KMS-11 (cell line): ENCODE results near the gene ELMO1.

Source experiments
- H2AFZ ChIP-seq: fragments of 200-600 bp; sonication (generic); 2 replicates; pipeline ENCODE4 v1.6.1; 2016; ENCODE audit warnings: antibody characterized with exemption, mixed run types, low read depth
- H3K27ac ChIP-seq: fragments of 200-600 bp; sonication (generic); 2 replicates; pipeline ENCODE4 v1.6.1; 2016; ENCODE audit warnings: mild to moderate bottlenecking, mixed run types
- H3K27me3 ChIP-seq: fragments of 200-600 bp; sonication (generic); 2 replicates; pipeline ENCODE4 v1.6.1; 2017; ENCODE audit warnings: mild to moderate bottlenecking, low read depth, mixed run types, moderate library complexity; ENCODE audit not compliant: insufficient read depth
- H3K36me3 ChIP-seq: fragments of 200-600 bp; sonication (generic); 2 replicates; pipeline ENCODE4 v1.6.1; 2017; ENCODE audit warnings: mild to moderate bottlenecking, mixed run types; ENCODE audit not compliant: insufficient read depth
- H3K4me1 ChIP-seq: fragments of 200-600 bp; sonication (generic); 2 replicates; pipeline ENCODE4 v1.6.1; 2016; ENCODE audit warnings: mild to moderate bottlenecking, low read depth, mixed run types; ENCODE audit not compliant: poor library complexity, severe bottlenecking
- H3K4me2 ChIP-seq: fragments of 200-600 bp; sonication (generic); 2 replicates; pipeline ENCODE4 v1.7.0; 2016; ENCODE audit warnings: mild to moderate bottlenecking, mixed run types
- H3K4me3 ChIP-seq: fragments of 200-600 bp; sonication (generic); IDR thresholded peaks from 2 replicates; pipeline ENCODE4 v1.6.1; 2017; ENCODE audit warnings: low read depth, low read length, mixed read lengths; ENCODE audit not compliant: insufficient read depth
- H3K79me2 ChIP-seq: fragments of 200-600 bp; sonication (generic); 2 replicates; pipeline ENCODE4 v1.6.1; 2016; ENCODE audit warnings: low read depth, mixed run types; ENCODE audit not compliant: insufficient read depth
- H3K9ac ChIP-seq: fragments of 200-600 bp; sonication (generic); 2 replicates; pipeline ENCODE4 v1.6.1; 2016; ENCODE audit warnings: mild to moderate bottlenecking, mixed run types
- H4K20me1 ChIP-seq: fragments of 200-600 bp; sonication (generic); 2 replicates; pipeline ENCODE4 v1.6.1; 2016; ENCODE audit warnings: mild to moderate bottlenecking, mixed run types; ENCODE audit not compliant: insufficient read depth
- CTCF ChIP-seq: fragments of 200-600 bp; sonication (generic); conservative IDR thresholded peaks from 2 replicates; pipeline ENCODE4 v1.6.1; 2017; ENCODE audit warnings: low read depth, mild to moderate bottlenecking, antibody characterized with exemption, low read length, moderate library complexity, mixed read lengths

ELMO1 gene

GRCh38 chr7:37281368-37282092 lies 167.1 kb downstream of the ELMO1 start:
- Histone ChIP-seq H3K4me2 (no peak overlapping the region), H2AFZ (no peak overlapping the region), H3K4me1 (peaks cover 22% of the 10 kb centered on the region), H3K27me3 (no peaks in the 10 kb centered on the region), H4K20me1 (peaks cover 35% of the 10 kb centered on the region), H3K79me2 (peaks cover 96% of the 10 kb centered on the region), H3K9ac (no peak overlapping the region), H3K27ac (no peak overlapping the region), H3K4me3 (no peak overlapping the region), H3K36me3 (no peaks in the 10 kb centered on the region)
- TF ChIP-seq CTCF = no peak

- Histone ChIP-seq H2AFZ (no peak overlapping the region), H3K79me2 (peaks cover 90% of the 10 kb centered on the region)
- TF ChIP-seq CTCF = no peak
These were observed 171.2 kb downstream of the ELMO1 start for GRCh38 chr7:37277513-37277912.

GRCh38 chr7:37275078-37275710 lies 173.5 kb downstream of the ELMO1 start:
- H4K20me1 ChIP-seq = peaks cover 9% of the 10 kb centered on the region; the same call in 1 of the 2 replicates
- peaks cover 17% of the 10 kb centered on the region for H3K4me1 ChIP-seq
- H3K27ac ChIP-seq = no peak overlapping the region
- H2AFZ ChIP-seq = no peak overlapping the region
- no peak overlapping the region for H3K9ac ChIP-seq
- no peak for TF ChIP-seq CTCF
- H3K4me3 ChIP-seq = no peak overlapping the region
- peaks cover 81% of the 10 kb centered on the region for H3K79me2 ChIP-seq
- no peak overlapping the region for H3K4me2 ChIP-seq
- no peaks in the 10 kb centered on the region for H3K36me3 ChIP-seq
- no peaks in the 10 kb centered on the region for H3K27me3 ChIP-seq

More at GRCh38 chr7:37277513-37277912, 171.2 kb downstream of the ELMO1 start:
- H3K9ac ChIP-seq = no peak overlapping the region
- no peak overlapping the region for H3K4me3 ChIP-seq
- H3K27me3 ChIP-seq = no peaks in the 10 kb centered on the region
- no peak overlapping the region for H3K4me2 ChIP-seq
- H3K36me3 ChIP-seq = no peaks in the 10 kb centered on the region
- H3K27ac ChIP-seq = no peak overlapping the region
- H3K4me1 ChIP-seq = no peaks in the 10 kb centered on the region
- peaks cover 15% of the 10 kb centered on the region; the same call in 1 of the 2 replicates for H4K20me1 ChIP-seq

GRCh38 chr7:37273891-37274290 lies 174.8 kb downstream of the ELMO1 start:
- Histone ChIP-seq H3K4me3 (no peak overlapping the region), H3K79me2 (peaks cover 73% of the 10 kb centered on the region), H2AFZ (no peak overlapping the region), H3K9ac (no peak overlapping the region), H3K4me1 (peaks cover 23% of the 10 kb centered on the region), H3K27me3 (no peaks in the 10 kb centered on the region), H4K20me1 (peaks cover 4% of the 10 kb centered on the region; the same call in 1 of the 2 replicates), H3K36me3 (no peaks in the 10 kb centered on the region), H3K27ac (no peak overlapping the region), H3K4me2 (no peak overlapping the region)
- TF ChIP-seq CTCF = no peak
